AG08395 (cell line): ENCODE measurements around the gene TTC36.
A peak's percentile ranks its signal among the peaks of the same experiment; 100 is the strongest.
"Not testable (repeated sequence)": the region's sequence is repeated elsewhere in the genome, so short reads cannot be mapped to it uniquely, and the experiment has no call there.

ENCODE experiments used
- DNase-seq: peaks from one replicate; pipeline ENCODE4 v3.0.0; 2012; ENCODE audit warnings: mixed read lengths, low spot score

Gene TTC36, protein sequence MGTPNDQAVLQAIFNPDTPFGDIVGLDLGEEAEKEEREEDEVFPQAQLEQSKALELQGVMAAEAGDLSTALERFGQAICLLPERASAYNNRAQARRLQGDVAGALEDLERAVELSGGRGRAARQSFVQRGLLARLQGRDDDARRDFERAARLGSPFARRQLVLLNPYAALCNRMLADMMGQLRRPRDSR

GRCh38 chr11:118527109-118527508 lies at the start of gene TTC36:
TTC36 (plus strand) TSS chr11:118527474; CDS start chr11:118527495, 21 bp downstream.
- DNase-seq = no peak

GRCh38 chr11:118481238-118481637 lies 46.0 kb upstream of the TTC36 start:
- DNase-seq = not testable (repeated sequence)

DNA sequence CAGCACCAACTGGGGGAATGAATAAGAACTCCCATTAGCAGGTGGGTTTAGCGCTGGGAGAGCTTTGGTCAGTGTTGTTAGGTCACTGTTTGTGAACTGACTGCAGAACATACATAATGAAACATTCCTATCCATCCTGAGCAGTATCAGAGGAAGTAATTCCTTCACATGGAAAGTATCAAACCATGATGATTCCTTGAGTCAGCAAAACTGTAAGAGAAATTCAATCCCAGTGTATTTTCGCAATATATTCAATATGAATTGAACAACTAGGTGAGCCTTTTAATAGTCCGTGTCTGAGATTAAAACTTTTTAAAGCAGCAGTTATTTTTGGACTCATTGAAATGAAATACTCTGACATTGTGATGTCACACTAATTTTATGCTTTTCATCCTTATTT lies 42.9 kb upstream of the TTC36 start:
- no peak for DNase-seq

DNA sequence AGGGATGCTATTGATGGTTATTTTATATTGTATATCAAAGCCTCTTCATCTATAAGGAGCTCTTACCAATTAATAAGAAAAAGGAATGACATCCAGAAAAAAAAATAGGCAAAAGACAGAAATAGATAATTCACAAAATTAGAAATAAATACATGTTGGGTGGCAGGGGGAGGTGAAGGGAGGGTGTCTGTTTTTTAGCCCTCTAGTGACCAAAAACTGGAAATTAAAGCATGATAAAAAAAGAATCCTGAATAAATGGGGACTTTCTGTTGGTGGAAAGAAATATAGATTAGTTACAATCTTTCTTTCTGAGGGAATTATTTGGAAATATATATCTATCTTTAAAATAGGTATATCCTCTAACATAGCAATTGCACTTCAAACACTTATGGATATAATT lies 42.0 kb upstream of the TTC36 start:
- DNase-seq = no peak

- peak; percentile 77 for DNase-seq
Observed at GRCh38 chr11:118488480-118489109, 38.7 kb upstream of the TTC36 start.

DNA sequence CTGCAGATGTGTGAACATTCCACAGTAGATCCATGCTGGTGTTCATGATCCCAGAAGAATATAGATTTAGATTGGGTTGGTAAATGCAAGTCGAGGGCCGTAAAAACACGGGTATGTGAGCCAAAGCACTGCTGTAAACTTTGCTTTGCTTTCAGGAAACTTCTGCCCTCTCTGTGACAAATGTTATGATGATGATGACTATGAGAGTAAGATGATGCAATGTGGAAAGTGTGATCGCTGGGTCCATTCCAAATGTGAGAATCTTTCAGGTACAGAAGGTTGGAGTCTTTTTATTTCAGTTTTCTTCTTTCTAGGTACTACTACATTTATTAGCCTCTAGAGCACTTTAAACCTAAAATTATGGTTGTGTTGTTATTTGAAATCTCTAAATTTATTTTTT lies 36.2 kb upstream of the TTC36 start:
- no peak for DNase-seq

DNA sequence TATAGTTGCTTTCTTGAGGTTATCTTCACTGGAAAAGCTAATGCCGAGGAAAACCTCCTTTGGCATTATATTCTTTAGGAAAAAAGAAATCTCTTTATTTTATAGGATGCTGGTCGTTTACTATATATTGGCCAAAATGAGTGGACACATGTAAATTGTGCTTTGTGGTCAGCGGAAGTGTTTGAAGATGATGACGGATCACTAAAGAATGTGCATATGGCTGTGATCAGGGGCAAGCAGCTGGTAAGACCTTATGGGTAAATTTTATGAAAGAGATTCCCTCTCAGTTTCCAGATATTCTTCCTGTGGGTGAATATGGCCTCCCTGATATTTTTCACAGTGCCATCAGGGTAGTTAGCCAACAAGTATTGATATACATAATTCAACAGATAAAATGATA lies 29.4 kb upstream of the TTC36 start:
- DNase-seq = peak; percentile 57

DNA sequence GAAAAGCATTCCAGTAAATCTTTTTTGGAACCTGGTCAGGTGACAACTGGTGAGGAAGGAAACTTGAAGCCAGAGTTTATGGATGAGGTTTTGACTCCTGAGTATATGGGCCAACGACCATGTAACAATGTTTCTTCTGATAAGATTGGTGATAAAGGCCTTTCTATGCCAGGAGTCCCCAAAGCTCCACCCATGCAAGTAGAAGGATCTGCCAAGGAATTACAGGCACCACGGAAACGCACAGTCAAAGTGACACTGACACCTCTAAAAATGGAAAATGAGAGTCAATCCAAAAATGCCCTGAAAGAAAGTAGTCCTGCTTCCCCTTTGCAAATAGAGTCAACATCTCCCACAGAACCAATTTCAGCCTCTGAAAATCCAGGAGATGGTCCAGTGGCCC lies 24.1 kb upstream of the TTC36 start:
- DNase-seq = no peak

GRCh38 chr11:118511601-118512000 lies 15.7 kb upstream of the TTC36 start:
- no peak for DNase-seq

DNA sequence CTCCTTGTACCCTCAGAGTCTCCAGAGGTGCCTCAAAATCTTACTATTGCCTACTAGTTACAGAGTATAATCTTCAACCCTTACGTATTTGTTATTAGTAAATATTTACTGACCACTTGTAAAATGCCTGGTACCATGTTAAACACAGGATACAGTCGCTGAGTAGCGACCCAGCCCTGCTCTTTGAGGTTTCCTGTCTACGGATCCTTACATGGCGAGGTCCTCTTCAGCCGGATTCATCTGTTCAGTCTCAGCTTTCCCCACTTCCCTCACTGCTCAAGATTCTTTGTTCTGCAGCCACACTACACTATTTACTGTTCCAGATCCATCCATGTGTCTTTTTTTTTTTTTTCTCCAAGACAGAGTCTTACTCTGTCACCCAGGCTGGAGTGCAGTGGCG lies 13.2 kb upstream of the TTC36 start:
- no peak for DNase-seq

- no peak for DNase-seq
Observed at GRCh38 chr11:118519549-118519948, 7.7 kb upstream of the TTC36 start.

- no peak for DNase-seq
Observed at GRCh38 chr11:118521892-118522311, 5.4 kb upstream of the TTC36 start.

GRCh38 chr11:118522571-118523072 lies 4.7 kb upstream of the TTC36 start:
- peak; percentile 47 for DNase-seq

GRCh38 chr11:118524356-118524755 lies 2.9 kb upstream of the TTC36 start:
- DNase-seq = no peak

DNA sequence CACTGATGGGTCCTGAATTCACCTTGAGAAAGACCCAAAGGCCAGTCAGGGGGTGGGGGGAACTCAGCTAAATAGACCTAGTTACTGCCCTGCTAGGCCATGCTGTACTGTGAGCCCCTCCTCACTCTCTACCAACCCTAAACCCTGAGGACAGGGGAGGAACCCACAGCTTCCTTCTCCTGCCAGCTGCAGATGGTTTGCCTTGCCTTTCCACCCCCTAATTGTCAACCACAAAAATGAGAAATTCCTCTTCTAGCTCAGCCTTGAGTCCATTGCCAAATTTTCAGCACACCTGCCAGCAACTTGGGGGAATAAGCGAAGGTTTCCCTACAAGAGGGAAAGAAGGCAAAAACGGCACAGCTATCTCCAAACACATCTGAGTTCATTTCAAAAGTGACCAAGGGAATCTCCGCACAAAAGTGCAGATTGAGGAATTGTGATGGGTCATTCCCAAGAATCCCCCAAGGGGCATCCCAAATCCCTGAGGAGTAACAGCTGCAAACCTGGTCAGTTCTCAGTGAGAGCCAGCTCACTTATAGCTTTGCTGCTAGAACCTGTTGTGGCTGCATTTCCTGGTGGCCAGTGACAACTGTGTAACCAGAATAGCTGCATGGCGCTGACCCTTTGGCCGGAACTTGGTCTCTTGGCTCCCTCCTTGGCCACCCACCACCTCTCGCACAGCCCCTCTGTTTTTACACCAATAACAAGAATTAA lies 2.4 kb upstream of the TTC36 start:
- no peak for DNase-seq

- DNase-seq = no peak
Observed at GRCh38 chr11:118526688-118527087, 586 bp upstream of the TTC36 start.

GRCh38 chr11:118528511-118528910 lies 1.2 kb downstream of the TTC36 start:
- no peak for DNase-seq

DNA sequence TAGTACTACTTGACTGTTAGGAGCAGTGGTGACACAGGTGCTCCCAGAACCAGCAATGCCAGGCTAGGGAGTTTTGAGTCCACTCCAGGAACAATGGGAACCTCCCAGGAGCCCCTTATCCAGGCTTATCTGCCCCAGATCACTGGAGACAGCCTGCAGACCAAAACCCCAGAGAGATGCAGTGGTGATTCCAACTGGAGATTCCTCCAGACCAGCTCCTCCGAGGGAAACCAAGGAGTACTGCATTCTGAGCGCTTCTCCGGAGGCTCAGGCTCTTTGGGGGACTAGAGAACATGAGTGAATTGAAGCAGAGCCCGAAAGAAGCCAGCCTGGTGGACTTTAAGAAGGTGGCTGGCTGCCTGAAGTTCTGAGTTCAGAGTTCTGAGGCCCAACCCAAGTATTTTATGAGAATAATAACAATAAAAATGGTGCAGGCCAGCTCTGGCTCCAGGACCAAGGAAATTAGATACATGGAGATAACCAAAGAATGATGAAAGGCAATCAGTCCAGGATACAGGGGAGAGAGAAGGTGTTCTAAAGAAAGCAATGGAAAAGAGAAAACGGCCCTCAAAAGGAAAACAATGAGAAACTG lies 2.4 kb downstream of the TTC36 start:
- DNase-seq = no peak

DNA sequence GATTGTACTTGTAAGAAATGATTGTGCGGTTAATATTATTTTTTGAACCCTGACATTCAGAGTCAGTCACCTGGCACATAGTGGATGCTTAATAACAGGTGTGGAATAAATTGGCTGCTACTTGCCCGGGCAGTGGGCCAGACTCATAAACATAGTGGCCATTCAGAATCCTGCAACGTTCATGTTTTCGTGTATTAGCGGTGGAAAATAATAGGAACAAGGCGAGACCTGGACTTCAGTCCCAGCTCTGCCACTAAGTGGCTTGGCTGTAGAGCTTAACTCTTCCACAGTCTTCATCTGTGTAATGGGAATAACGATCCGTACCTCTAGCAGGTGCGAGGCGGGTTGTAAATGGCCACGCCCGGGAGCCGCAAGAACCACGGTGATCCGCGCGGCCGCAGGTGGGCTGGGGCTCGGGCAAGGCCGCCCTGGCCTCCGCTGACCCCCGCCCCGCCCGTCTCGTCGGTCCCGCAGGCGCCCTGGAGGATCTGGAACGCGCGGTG lies 3.0 kb downstream of the TTC36 start:
- DNase-seq = no peak

- DNase-seq = peak; percentile 62
Observed at GRCh38 chr11:118530683-118531596, 3.7 kb downstream of the TTC36 start, which contains the start of gene TMEM25. TMEM25 (plus strand) TSS chr11:118531192; CDS start chr11:118531802, 610 bp downstream.

GRCh38 chr11:118531597-118532084 lies 4.4 kb downstream of the TTC36 start:
- no peak for DNase-seq
